ENCODE data around the gene IL18R1.

DNA sequence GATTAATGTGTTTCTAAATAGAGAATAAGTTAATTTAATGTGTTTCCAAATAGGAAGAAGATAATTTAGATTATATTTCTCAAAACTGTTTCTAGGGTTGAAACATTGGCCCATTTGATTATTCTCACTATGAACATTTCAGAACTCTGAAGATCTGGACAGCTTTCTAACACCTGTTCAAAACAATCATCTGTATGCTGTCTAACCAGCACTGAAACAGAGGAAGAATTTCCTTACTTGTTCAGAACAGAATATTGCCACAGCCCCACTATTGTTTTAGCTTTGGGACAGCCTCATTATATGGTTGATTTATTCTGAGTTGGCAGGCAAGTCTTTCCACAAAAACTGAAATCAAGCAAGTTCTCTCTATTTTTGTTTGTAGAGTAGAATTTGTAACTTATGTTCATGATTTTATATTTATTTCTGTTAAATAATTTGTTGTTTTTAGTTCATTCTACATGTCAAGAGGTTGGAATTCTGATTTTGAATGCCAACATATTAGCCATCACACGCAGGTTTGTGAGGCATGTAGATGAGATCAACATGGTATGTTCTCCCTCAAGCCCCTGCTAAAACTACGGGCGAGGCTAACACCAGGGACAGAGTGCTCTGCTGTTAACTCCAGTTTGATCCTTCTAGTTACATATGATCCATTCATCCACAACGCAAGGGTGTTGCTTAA lies 78.5 kb downstream of the IL18R1 start:
- no peak for TF ChIP-seq POLR2A (IDR thresholded peaks at IDR 0.05)
- TF ChIP-seq, protein P1, sequence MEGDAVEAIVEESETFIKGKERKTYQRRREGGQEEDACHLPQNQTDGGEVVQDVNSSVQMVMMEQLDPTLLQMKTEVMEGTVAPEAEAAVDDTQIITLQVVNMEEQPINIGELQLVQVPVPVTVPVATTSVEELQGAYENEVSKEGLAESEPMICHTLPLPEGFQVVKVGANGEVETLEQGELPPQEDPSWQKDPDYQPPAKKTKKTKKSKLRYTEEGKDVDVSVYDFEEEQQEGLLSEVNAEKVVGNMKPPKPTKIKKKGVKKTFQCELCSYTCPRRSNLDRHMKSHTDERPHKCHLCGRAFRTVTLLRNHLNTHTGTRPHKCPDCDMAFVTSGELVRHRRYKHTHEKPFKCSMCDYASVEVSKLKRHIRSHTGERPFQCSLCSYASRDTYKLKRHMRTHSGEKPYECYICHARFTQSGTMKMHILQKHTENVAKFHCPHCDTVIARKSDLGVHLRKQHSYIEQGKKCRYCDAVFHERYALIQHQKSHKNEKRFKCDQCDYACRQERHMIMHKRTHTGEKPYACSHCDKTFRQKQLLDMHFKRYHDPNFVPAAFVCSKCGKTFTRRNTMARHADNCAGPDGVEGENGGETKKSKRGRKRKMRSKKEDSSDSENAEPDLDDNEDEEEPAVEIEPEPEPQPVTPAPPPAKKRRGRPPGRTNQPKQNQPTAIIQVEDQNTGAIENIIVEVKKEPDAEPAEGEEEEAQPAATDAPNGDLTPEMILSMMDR (IDR thresholded peaks at IDR 0.05) = no peak
